Thoracic aorta (tissue), 2 donors: ENCODE results near the gene LRRC56. TPM values are rescaled to one million over a fixed set of nuclear protein-coding genes. Genes with fewer than 3 reads are reported as not detected.

Experiments used
- total RNA-seq, 2 donors: library from RNA; depleted of rRNA; stranded (reverse); fragments of >200 nt; gene quantifications; one replicate each; pipeline versions ENCODE4 v1.1.0 to v1.2.3, GENCODE V29; 2016

The LRRC56 gene
- total RNA-seq, 2 donors from 2014 or later = 0.41 TPM; not detected in 1

Other genes starting within 250 kb of the LRRC56 start
- gene PGGHG, start 248.4 kb upstream of the LRRC56 start, total RNA-seq = 10 to 100 TPM; 54.2 to 68.8 TPM
- gene IFITM5, start 238.0 kb upstream of the LRRC56 start, total RNA-seq = not detected
- gene IFITM2, start 229.7 kb upstream of the LRRC56 start, total RNA-seq = 100 to 1,000 TPM; 275 to 477 TPM
- 100 to 1,000 TPM; 182 to 220 TPM for gene IFITM1, start 223.5 kb upstream of the LRRC56 start, total RNA-seq
- 100 to 1,000 TPM; 275 to 514 TPM for gene IFITM3, start 216.7 kb upstream of the LRRC56 start, total RNA-seq
- 1 to 10 TPM in 1 of 2 donors, under 1 TPM in 1; 0.78 to 3.7 TPM for gene B4GALNT4, start 168.0 kb upstream of the LRRC56 start, total RNA-seq
- 1 to 10 TPM; 2.0 to 5.9 TPM for gene PKP3, start 143.3 kb upstream of the LRRC56 start, total RNA-seq
- 10 to 100 TPM; 24.9 to 36.8 TPM for gene SIGIRR, start 122.5 kb upstream of the LRRC56 start, total RNA-seq
- gene ANO9, start 95.5 kb upstream of the LRRC56 start, total RNA-seq = 1 to 10 TPM in 1 of 2 donors, under 1 TPM in 1; 0.68 to 2.7 TPM
- gene PTDSS2, start 87.2 kb upstream of the LRRC56 start, total RNA-seq = 10 to 100 TPM; 34.0 to 34.7 TPM
- gene RNH1, start 30.3 kb upstream of the LRRC56 start, total RNA-seq = 100 to 1,000 TPM; 224 to 355 TPM
- 10 to 100 TPM; 17.7 to 32.4 TPM for gene HRAS, start 2.0 kb upstream of the LRRC56 start, total RNA-seq
- gene LMNTD2, start 23.2 kb downstream of the LRRC56 start, total RNA-seq = 1 to 10 TPM; 1.1 to 2.7 TPM
- gene RASSF7, start 23.4 kb downstream of the LRRC56 start, total RNA-seq = 10 to 100 TPM in 1 of 2 donors, 1 to 10 TPM in 1; 7.3 to 20.6 TPM
- 10 to 100 TPM; 31.3 to 39.6 TPM for gene PHRF1, start 38.9 kb downstream of the LRRC56 start, total RNA-seq
- gene IRF7, start 78.4 kb downstream of the LRRC56 start, total RNA-seq = 10 to 100 TPM; 33.8 to 45.4 TPM
- not detected for gene CDHR5, start 87.4 kb downstream of the LRRC56 start, total RNA-seq
- not detected for gene SCT, start 89.7 kb downstream of the LRRC56 start, total RNA-seq
- gene DRD4, start 99.7 kb downstream of the LRRC56 start, total RNA-seq = under 1 TPM in 1 of 2 donors, not detected in 1; 0.27 TPM
- gene DEAF1, start 157.7 kb downstream of the LRRC56 start, total RNA-seq = 10 to 100 TPM; 22.1 to 67.0 TPM
- gene TMEM80, start 158.3 kb downstream of the LRRC56 start, total RNA-seq = 10 to 100 TPM; 22.4 to 22.5 TPM
- 10 to 100 TPM; 39.6 to 75.9 TPM for gene EPS8L2, start 168.7 kb downstream of the LRRC56 start, total RNA-seq
- 100 to 1,000 TPM; 132 to 232 TPM for gene TALDO1, start 209.9 kb downstream of the LRRC56 start, total RNA-seq
- 10 to 100 TPM; 32.5 to 48.7 TPM for gene GATD1, start 240.0 kb downstream of the LRRC56 start, total RNA-seq